GM06990 (cell line): Measurements from ENCODE around the gene OPTC.
"Not testable (repeated sequence)": the region's sequence is repeated elsewhere in the genome, so short reads cannot be mapped to it uniquely, and the experiment has no call there.

ENCODE experiments used
- DNase-seq: peaks from one replicate; pipeline ENCODE4 v3.0.0-alpha.2; 2011; ENCODE audit not compliant: insufficient read length; ENCODE audit errors: extremely low read depth
- H3K27me3 ChIP-seq: replicated peaks from 2 replicates; pipeline ENCODE4 v1.6.0; 2011; ENCODE audit warnings: low read length; ENCODE audit not compliant: control insufficient read depth, insufficient read depth
- H3K36me3 ChIP-seq: 2 replicates; pipeline ENCODE4 v1.5.1; 2011; ENCODE audit warnings: low read length; ENCODE audit not compliant: control insufficient read depth, insufficient read depth
- H3K4me3 ChIP-seq: replicated peaks from 2 replicates; pipeline ENCODE4 v1.5.1; 2011; ENCODE audit warnings: low read depth, mild to moderate bottlenecking, control low read depth, low read length
- CTCF ChIP-seq: IDR thresholded peaks from 2 replicates; pipeline ENCODE4 v1.5.1; 2011; ENCODE audit warnings: low read length, control low read depth, mild to moderate bottlenecking, inconsistent platforms; ENCODE audit not compliant: insufficient read depth, poor library complexity, severe bottlenecking

OPTC gene

DNA sequence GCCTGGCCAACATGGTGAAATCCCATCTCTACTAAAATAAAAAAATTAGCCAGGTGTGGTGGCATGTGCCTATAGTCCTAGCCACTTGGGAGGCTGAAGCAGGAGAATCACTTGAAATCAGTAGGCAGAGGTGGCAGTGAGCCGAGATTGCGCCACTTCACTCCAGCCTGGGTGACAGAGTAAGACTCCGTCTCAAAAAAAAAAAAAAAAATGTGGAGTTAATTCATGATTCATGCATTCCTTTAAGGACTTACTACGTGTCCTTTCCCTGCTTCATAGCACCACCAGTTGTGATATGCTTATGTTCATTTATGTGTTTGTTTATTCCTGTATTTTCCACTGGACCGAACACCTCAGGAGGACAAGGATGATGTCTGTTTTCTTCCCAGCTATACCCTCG, 31.1 kb upstream of the OPTC start:
- no peak for TF ChIP-seq CTCF
- no peak for DNase-seq
- no peak overlapping the region for H3K4me3 ChIP-seq
- no peaks in the 10 kb centered on the region for H3K36me3 ChIP-seq
- H3K27me3 ChIP-seq: no peaks in the 10 kb centered on the region

DNA sequence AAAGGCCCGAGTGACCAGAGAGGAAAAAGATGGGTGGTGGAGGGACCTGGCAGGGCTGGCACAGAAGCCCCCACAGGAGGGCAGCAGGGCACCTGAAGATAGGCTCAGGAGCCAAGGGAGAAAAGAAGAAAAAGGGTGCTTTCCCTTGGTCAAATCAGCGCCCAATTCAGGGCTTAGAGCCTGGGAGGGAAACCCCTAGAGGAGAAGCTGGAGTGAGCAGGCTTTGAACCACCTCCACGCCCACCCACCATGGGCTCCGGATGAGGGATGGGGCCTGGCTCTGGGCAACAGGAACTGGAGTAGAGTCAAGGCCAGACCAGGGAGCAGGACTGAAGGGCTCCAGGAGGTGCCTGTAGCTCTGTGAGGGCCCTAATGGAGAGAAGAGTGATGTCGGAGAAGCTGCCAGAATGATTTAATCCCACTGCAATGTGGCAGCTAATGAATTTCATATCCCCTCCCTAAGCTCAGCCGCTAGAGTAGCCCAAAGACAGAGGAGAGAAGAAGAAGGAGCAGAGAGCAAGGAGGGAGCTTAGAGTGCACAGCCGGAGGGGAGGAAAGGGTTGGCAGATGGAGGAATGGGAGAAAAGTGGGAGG, 30.4 kb upstream of the OPTC start:
- Histone ChIP-seq H3K4me3 (no peak overlapping the region), H3K36me3 (no peaks in the 10 kb centered on the region), H3K27me3 (no peaks in the 10 kb centered on the region)
- DNase-seq: no peak
- TF ChIP-seq CTCF: peak; percentile 25

DNA sequence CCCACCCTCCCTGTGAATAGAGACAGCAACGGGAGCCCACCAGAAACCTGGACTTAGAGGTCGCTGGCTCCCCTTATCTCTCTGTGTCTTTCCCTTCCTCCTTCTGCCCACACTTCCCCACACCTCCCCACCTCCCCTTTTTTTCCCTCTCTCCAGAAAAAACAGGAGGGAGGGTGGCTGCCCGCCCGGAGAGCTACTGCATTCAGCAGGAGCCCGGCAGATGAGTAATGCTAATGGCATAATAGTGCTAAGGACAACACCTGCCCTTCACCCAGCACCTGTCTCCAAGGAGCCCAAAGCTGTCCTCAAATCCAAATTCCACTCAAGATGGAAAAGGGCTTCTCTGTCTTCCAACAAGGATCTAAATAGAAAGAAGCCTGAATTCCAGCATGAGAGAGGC, 29.7 kb upstream of the OPTC start:
- Histone ChIP-seq H3K27me3 (no peaks in the 10 kb centered on the region), H3K4me3 (no peak overlapping the region), H3K36me3 (no peaks in the 10 kb centered on the region)
- DNase-seq: no peak
- TF ChIP-seq CTCF: no peak

DNA sequence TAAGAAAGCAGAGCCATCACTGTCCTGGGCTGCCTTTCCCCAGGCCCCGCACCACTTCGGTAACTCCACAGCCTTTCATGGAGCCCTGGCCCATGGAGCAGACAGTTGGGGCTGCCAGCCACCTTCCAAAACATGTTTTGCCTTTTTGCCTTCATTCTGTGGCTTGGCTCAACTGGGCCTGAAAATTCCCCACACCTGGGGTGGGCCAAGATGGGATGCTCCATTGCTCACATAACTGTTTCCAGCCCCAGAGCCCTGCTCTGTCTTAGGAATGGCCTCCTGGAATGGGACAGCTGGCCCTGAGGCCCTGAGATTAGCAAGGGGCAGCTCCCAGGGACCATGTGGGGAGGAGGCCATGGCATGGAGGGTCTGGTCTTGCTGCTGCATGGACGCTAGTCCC, 29.2 kb upstream of the OPTC start:
- H3K27me3 ChIP-seq: no peaks in the 10 kb centered on the region
- no peak for DNase-seq
- TF ChIP-seq CTCF: no peak

DNA sequence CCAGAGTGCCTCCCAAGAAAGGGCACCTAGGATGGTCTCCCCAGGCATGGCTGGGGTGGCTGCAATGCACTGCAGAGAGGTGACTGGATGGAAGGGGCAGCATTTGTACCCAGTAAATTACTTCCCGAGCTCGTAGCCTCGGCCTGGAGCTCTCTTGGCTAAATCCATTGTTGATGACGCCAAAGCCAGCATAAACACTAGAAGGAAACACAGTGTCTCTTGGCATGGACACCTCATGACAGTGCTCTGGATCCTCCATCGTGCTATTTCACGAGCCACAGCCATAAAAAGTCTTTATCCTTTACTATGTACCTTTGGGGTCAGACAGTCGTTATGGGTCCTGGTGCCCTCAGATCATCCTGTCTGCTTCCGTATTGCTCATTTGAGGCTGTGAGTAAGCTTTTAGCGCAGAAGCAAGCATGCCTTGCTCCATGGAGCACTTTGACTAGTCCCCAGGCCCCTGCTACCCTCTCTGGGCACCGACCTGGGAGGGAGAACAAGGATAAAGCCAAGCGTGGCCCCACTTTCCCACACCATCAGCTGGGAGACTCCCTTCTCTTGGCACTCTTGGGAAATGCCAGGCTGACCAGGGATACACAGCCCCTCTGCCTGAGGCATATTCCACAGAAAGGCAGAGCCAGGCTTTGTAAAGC, 28.7 kb upstream of the OPTC start:
- no peak overlapping the region for H3K4me3 ChIP-seq
- TF ChIP-seq CTCF: no peak
- no peaks in the 10 kb centered on the region for H3K36me3 ChIP-seq
- no peaks in the 10 kb centered on the region for H3K27me3 ChIP-seq
- no peak for DNase-seq

More for the DNA sequence above, 29.2 kb upstream of the OPTC start:
- Histone ChIP-seq H3K4me3 (no peak overlapping the region), H3K36me3 (no peaks in the 10 kb centered on the region)

GRCh38 chr1:203465948-203466347, 28.0 kb upstream of the OPTC start:
- Histone ChIP-seq H3K4me3 (no peak overlapping the region), H3K36me3 (no peaks in the 10 kb centered on the region), H3K27me3 (no peaks in the 10 kb centered on the region)
- DNase-seq: no peak
- no peak for TF ChIP-seq CTCF

DNA sequence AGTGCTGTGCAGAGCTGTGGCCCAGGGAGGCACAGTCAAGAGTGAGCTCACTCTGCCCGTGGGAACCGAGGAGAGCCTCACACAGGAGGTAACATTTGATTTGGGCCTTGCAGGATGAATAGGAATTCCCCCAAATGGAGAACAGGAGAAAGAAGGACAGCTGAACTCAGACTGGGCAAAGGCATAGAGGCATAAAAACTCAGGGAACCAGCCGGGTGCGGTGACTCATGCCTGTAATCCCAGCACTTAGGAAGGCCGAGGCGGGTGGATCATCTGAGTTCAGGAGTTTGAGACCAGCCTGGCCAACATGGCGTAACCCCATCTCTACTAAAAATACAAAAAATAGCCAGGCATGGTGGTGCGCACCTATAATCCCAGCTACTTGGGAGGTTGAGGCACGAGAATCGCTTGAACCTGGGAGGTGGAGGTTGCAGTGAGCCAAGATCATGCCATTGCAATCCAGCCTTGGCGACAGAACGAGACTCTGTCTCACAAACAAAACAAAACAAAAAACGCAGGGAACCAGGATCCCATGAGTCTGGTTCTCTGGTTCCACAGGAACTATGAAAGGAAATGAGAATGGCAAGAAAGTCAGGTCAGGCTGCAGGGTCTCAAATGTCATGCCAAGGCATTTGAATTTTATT, 26.9 kb upstream of the OPTC start:
- not testable (repeated sequence) for H3K27me3 ChIP-seq, DNase-seq

More for the DNA sequence above, 26.9 kb upstream of the OPTC start:
- not testable (repeated sequence) for H3K36me3 ChIP-seq, H3K4me3 ChIP-seq
